Measurements from ENCODE around the gene IMMP2L.

Gene IMMP2L

GRCh38 chr7:110875346-110875745, 686.9 kb downstream of the IMMP2L start:
- no peak for TF ChIP-seq CTCF (IDR thresholded peaks at IDR 0.05; ENCODE audit: unreplicated experiment in 3 of 3)
- H3K27ac Mint-ChIP-seq: no peak overlapping the region
- no peaks in the 10 kb centered on the region for H3K27me3 Mint-ChIP-seq (ENCODE audit: low read depth)
- H3K4me3 Mint-ChIP-seq: no peak overlapping the region
- H3K4me1 Mint-ChIP-seq: peaks cover 14% of the 10 kb centered on the region
- H3K36me3 Mint-ChIP-seq (ENCODE audit: low read depth): no peaks in the 10 kb centered on the region
- no peaks in the 10 kb centered on the region for H3K9me3 Mint-ChIP-seq

GRCh38 chr7:110871856-110872255, 690.4 kb downstream of the IMMP2L start:
- no peak for TF ChIP-seq CTCF (IDR thresholded peaks at IDR 0.05; ENCODE audit: unreplicated experiment in 3 of 3)
- no peak overlapping the region for H3K27ac Mint-ChIP-seq

DNA sequence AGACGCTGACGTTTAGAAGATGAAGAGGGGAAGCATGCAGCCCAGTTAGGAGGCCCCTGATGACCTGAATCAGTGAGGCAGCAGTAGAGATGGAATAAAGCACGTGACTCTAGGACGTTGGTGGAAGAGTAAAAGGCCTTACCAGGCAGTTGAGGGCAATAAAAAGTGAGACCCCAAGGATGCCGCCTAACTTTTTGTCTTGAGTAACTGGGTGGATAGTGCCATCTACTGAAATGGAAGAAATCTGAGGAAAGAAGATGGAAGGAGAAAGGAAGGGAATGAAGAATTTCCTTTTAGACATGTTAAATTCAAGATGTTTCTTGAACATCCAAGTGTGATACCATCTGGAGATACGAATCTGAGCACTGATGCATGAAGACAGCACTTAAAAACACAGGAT, 691.4 kb downstream of the IMMP2L start:
- TF ChIP-seq CTCF (IDR thresholded peaks at IDR 0.05; ENCODE audit: unreplicated experiment in 3 of 3): no peak
- Mint-ChIP-seq H3K9me3 (no peaks in the 10 kb centered on the region), H3K4me1 (peaks cover 3% of the 10 kb centered on the region), H3K27me3 (ENCODE audit: low read depth) (no peaks in the 10 kb centered on the region), H3K4me3 (no peak overlapping the region), H3K36me3 (ENCODE audit: low read depth) (no peaks in the 10 kb centered on the region), H3K27ac (no peak overlapping the region)

More at GRCh38 chr7:110871856-110872255, 690.4 kb downstream of the IMMP2L start:
- H3K9me3 Mint-ChIP-seq: no peaks in the 10 kb centered on the region
- H3K4me3 Mint-ChIP-seq: no peak overlapping the region
- no peaks in the 10 kb centered on the region for H3K36me3 Mint-ChIP-seq (ENCODE audit: low read depth)
- H3K4me1 Mint-ChIP-seq: peaks cover 8% of the 10 kb centered on the region
- H3K27me3 Mint-ChIP-seq (ENCODE audit: low read depth): no peaks in the 10 kb centered on the region

- Mint-ChIP-seq H3K27me3 (ENCODE audit: low read depth) (no peaks in the 10 kb centered on the region), H3K36me3 (ENCODE audit: low read depth) (no peaks in the 10 kb centered on the region), H3K9me3 (no peaks in the 10 kb centered on the region), H3K27ac (no peak overlapping the region), H3K4me1 (peaks cover 4% of the 10 kb centered on the region), H3K4me3 (no peak overlapping the region)
- no peak for TF ChIP-seq CTCF (IDR thresholded peaks at IDR 0.05; ENCODE audit: unreplicated experiment in 3 of 3)
Measured at GRCh38 chr7:110868458-110868857, 693.8 kb downstream of the IMMP2L start.

- Mint-ChIP-seq H3K27ac (peak overlapping the region in 2 of 3 experiments; percentile 39 to 67), H3K9me3 (no peaks in the 10 kb centered on the region), H3K27me3 (ENCODE audit: low read depth) (no peaks in the 10 kb centered on the region), H3K4me3 (no peak overlapping the region), H3K4me1 (peaks cover 4% of the 10 kb centered on the region), H3K36me3 (ENCODE audit: low read depth) (no peaks in the 10 kb centered on the region)
- TF ChIP-seq CTCF (IDR thresholded peaks at IDR 0.05; ENCODE audit: unreplicated experiment in 3 of 3): no peak
Measured at GRCh38 chr7:110867771-110868170, 694.5 kb downstream of the IMMP2L start.

DNA sequence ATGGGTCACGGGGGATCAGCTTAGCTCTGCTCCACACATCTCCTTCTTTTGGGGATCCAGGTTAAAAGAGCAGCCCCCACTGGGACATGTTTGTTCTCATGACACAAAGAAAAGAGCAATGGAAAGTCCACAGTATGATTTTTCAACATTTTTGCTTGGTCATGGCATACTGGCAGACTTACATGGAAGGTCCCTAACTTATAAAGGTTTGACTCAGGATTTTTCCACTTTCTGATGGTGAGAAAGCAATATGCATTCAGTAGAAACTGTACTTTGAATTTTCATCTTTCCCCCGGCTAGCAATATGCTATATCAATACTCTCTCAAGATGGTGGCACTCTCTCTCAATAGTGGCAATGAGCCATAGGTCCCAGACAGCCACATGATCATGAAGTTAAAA, 699.0 kb downstream of the IMMP2L start:
- no peak overlapping the region for H3K27ac Mint-ChIP-seq
- peaks cover 4% of the 10 kb centered on the region for H3K4me1 Mint-ChIP-seq
- no peaks in the 10 kb centered on the region for H3K27me3 Mint-ChIP-seq (ENCODE audit: low read depth)
- no peaks in the 10 kb centered on the region for H3K9me3 Mint-ChIP-seq
- no peaks in the 10 kb centered on the region for H3K36me3 Mint-ChIP-seq (ENCODE audit: low read depth)
- no peak for TF ChIP-seq CTCF (IDR thresholded peaks at IDR 0.05; ENCODE audit: unreplicated experiment in 3 of 3)
- H3K4me3 Mint-ChIP-seq: no peak overlapping the region
